ENCODE measurements around the gene PIK3AP1. TPM values are rescaled to one million over a fixed set of nuclear protein-coding genes. Genes with fewer than 3 reads are reported as not detected.

PIK3AP1 gene
- total and polyA plus RNA-seq, 2 of the 4 experiments (the other 2 are of a cell fraction): under 0.01 to 0.14 TPM

DNA sequence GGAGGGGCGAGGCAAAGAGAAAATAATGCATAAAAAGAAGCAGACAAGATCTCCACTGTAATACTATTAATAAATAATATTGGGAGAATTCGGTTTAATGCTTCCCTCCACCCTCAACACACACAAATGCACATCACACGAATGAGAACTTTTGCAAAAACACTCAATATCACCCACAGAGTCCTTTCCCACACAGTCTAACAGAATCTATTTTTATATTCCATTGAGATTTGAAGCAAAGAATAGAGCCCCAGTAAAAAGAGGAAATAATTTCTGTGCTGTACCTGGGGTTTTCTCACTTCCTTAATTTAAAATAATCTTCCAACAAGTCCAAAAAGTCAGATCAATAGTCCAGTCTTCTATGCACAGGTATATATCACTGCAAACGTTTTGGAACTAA is 17.0 kb downstream of the PIK3AP1 start:
- Histone ChIP-seq H2BK20ac (ENCODE audit: low read depth, low read length) (no peak overlapping the region), H4K91ac (ENCODE audit: insufficient read depth, low read depth, low read length) (no peak overlapping the region), H4K20me1 (ENCODE audit: insufficient read depth, low read length) (no peaks in the 10 kb centered on the region), H3K27ac (ENCODE audit: insufficient read depth, low read length) (no peak overlapping the region), H2BK120ac (ENCODE audit: low read depth, low read length) (no peak overlapping the region), H3K56ac (ENCODE audit: extremely low read depth, insufficient read depth, low read length) (no peak overlapping the region), H3K9ac (ENCODE audit: low read depth, low read length) (no peak overlapping the region), H3K27me3 (ENCODE audit: control insufficient read depth, insufficient read depth, low read length) (peaks cover 4% of the 10 kb centered on the region; the same call in 1 of the 2 replicates), H2BK15ac (ENCODE audit: low read depth, low read length) (no peak overlapping the region), H3K18ac (ENCODE audit: low read depth, low read length) (no peak overlapping the region), H3K9me1 (ENCODE audit: insufficient read depth, low read length) (no peaks in the 10 kb centered on the region), H3K36me3 (ENCODE audit: control insufficient read depth, insufficient read depth, low read length) (no peaks in the 10 kb centered on the region), H4K8ac (ENCODE audit: low read depth in 2 of 2, low read length in 2 of 2) (no peak overlapping the region), H3K79me1 (ENCODE audit: low read depth in 1 of 2, low read length in 2 of 2) (no peaks in the 10 kb centered on the region), H2AFZ (replicated peaks; ENCODE audit: low read length, poor library complexity) (no peak overlapping the region), H3K14ac (replicated peaks; ENCODE audit: low read depth, low read length) (no peak overlapping the region), H3K4me1 (ENCODE audit: control insufficient read depth, insufficient read depth, low read length) (no peaks in the 10 kb centered on the region), H3K4me2 (ENCODE audit: low read depth, low read length) (no peak overlapping the region), H3K4ac (ENCODE audit: low read depth, low read length) (no peak overlapping the region), H3K4me3 (ENCODE audit: insufficient read depth, low read depth, low read length) (no peak overlapping the region), H2AK9ac (replicated peaks; ENCODE audit: low read depth, low read length, poor library complexity) (no peak overlapping the region), H2AK5ac (ENCODE audit: low read depth, low read length) (no peak overlapping the region), H3K23ac (ENCODE audit: low read depth, low read length) (no peak overlapping the region), H3K9me3 (ENCODE audit: control insufficient read depth, insufficient read depth, low read length) (no peaks in the 10 kb centered on the region), H2BK5ac (ENCODE audit: low read depth, low read length, poor library complexity, severe bottlenecking) (no peak overlapping the region), H4K5ac (ENCODE audit: low read depth, low read length) (no peak overlapping the region)
- TF ChIP-seq MAZ (IDR thresholded peaks at IDR 0.05; ENCODE audit: borderline replicate concordance, low read depth, low read length) (no peak), RAD21 (IDR thresholded peaks at IDR 0.05; ENCODE audit: low read length) (no peak), SMC3 (IDR thresholded peaks at IDR 0.05; ENCODE audit: low read depth, low read length) (no peak), NFE2L2 (IDR thresholded peaks at IDR 0.05; ENCODE audit: low read depth, low read length) (no peak), RFX5 (IDR thresholded peaks at IDR 0.05; ENCODE audit: low read depth, low read length) (no peak), MXI1 (IDR thresholded peaks at IDR 0.05; ENCODE audit: borderline replicate concordance, low read depth, low read length) (no peak), CEBPB (IDR thresholded peaks at IDR 0.05; ENCODE audit: low read depth, low read length) (no peak), CHD1 (IDR thresholded peaks at IDR 0.05; ENCODE audit: low read depth, low read length) (no peak), BHLHE40 (IDR thresholded peaks at IDR 0.05; ENCODE audit: low read depth, low read length) (no peak), MAFK (IDR thresholded peaks at IDR 0.05; ENCODE audit: low read depth, low read length) (no peak), RCOR1 (IDR thresholded peaks at IDR 0.05; ENCODE audit: insufficient replicate concordance, low read length) (no peak), POLR2A (IDR thresholded peaks at IDR 0.05; ENCODE audit: low read depth, low read length) (no peak), FOS (IDR thresholded peaks at IDR 0.05; ENCODE audit: low read depth, low read length) (no peak)
- TF ChIP-seq, protein P1, sequence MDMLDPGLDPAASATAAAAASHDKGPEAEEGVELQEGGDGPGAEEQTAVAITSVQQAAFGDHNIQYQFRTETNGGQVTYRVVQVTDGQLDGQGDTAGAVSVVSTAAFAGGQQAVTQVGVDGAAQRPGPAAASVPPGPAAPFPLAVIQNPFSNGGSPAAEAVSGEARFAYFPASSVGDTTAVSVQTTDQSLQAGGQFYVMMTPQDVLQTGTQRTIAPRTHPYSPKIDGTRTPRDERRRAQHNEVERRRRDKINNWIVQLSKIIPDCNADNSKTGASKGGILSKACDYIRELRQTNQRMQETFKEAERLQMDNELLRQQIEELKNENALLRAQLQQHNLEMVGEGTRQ (IDR thresholded peaks at IDR 0.05; ENCODE audit: low read depth, low read length): no peak
- TF ChIP-seq, protein P2, sequence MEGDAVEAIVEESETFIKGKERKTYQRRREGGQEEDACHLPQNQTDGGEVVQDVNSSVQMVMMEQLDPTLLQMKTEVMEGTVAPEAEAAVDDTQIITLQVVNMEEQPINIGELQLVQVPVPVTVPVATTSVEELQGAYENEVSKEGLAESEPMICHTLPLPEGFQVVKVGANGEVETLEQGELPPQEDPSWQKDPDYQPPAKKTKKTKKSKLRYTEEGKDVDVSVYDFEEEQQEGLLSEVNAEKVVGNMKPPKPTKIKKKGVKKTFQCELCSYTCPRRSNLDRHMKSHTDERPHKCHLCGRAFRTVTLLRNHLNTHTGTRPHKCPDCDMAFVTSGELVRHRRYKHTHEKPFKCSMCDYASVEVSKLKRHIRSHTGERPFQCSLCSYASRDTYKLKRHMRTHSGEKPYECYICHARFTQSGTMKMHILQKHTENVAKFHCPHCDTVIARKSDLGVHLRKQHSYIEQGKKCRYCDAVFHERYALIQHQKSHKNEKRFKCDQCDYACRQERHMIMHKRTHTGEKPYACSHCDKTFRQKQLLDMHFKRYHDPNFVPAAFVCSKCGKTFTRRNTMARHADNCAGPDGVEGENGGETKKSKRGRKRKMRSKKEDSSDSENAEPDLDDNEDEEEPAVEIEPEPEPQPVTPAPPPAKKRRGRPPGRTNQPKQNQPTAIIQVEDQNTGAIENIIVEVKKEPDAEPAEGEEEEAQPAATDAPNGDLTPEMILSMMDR (conservative IDR thresholded peaks at IDR 0.05; ENCODE audit: low read depth, low read length): no peak
- TF ChIP-seq, protein P3, sequence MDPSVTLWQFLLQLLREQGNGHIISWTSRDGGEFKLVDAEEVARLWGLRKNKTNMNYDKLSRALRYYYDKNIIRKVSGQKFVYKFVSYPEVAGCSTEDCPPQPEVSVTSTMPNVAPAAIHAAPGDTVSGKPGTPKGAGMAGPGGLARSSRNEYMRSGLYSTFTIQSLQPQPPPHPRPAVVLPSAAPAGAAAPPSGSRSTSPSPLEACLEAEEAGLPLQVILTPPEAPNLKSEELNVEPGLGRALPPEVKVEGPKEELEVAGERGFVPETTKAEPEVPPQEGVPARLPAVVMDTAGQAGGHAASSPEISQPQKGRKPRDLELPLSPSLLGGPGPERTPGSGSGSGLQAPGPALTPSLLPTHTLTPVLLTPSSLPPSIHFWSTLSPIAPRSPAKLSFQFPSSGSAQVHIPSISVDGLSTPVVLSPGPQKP (IDR thresholded peaks at IDR 0.05; ENCODE audit: borderline replicate concordance, low read depth, low read length): no peak
- dilution Hi-C loops (cut with HindIII; ENCODE audit: low sequenced_read_pairs, unreplicated experiment) (no loop called here), intact Hi-C loops (cut with micrococcal nuclease) (no loop called here), in situ Hi-C loops (cut with MboI; ENCODE audit: low sequenced_read_pairs) (no loop called here)
- no TSS peak for BruUV-seq (replicated peaks)
- DNase-seq: no peak
- ChIA-PET POLR2A (ENCODE audit: unreplicated experiment) (no interaction called here), CTCF (no interaction called here)
- WGBS, 2 experiments (ENCODE audit: extremely low coverage in 2 of 2, insufficient read length in 1 of 2): no CpG with 5 or more reads among the region's 4 CpGs
- no peak for ATAC-seq (ENCODE audit: low read depth)
